BE2C (cell line): ENCODE results near the gene MAP2K3.

Source experiments
- DNase-seq: peaks from one replicate; pipeline ENCODE4 v3.0.0-alpha.2; 2020
- H3K27me3 ChIP-seq: fragments of 250-450 bp; sonication (Bioruptor Pico); 2 replicates; pipeline ENCODE4 v1.5.1; 2020; ENCODE audit warnings: mild to moderate bottlenecking
- H3K36me3 ChIP-seq: fragments of 250-450 bp; sonication (Bioruptor Pico); 2 replicates; pipeline ENCODE4 v1.5.1; 2020; ENCODE audit warnings: mild to moderate bottlenecking
- H3K4me1 ChIP-seq: fragments of 250-450 bp; sonication (Bioruptor Pico); 2 replicates; pipeline ENCODE4 v1.5.1; 2020
- H3K4me3 ChIP-seq: 2 replicates; pipeline ENCODE4 v1.5.1; 2011; ENCODE audit warnings: low read depth, low read length
- H3K9me3 ChIP-seq: fragments of 250-450 bp; sonication (Bioruptor Pico); 2 replicates; pipeline ENCODE4 v1.5.1; 2020
- TF ChIP-seq, protein P1 (sequence below): IDR thresholded peaks from 2 replicates; pipeline ENCODE4 v1.5.1; 2012; ENCODE audit warnings: mild to moderate bottlenecking, low read depth, low read length

Gene MAP2K3

DNA sequence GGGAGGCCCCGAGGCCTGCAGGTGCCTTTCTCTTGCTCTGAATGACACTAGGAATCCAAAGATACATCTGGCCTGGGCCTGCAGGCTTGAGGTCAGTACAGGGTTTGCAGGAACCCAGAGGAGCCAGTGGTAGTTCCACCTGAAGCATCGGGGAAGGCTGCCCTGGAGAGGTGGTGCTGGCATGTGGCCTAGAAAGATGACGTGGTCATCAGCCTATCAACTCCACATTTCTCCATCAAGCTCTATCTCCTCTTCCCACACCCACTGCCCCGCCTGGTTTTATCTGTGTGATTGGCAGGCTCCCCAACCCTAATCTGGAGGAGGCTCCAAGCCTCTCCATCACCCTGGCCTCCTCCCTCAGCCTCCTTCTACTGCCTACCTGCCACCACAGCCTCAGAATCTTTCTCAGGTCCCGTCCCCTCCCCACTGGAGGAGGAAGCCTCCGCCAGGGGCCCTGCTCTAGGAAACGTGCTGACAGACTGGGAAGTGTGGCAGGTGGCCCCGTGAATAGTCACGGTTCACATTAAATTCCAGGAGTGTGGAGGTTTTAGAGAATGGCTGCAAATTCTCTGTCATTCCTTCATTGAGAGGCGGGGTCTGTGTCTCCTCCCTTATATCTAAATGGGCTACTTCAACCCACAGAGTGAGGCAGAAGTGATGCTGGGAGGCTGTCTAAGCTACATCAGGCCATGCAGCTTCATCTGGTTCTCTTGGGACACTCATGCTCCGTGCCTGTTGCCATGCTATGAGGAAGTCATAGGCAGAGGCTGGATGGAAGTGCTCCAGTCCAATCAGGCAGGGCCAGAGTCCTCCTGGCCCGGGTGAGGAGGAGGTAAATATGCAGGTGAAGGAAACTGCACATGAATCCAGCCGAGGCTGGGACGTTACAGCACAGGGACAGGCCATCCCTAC is 11.4 kb upstream of the MAP2K3 start:
- no peaks in the 10 kb centered on the region for H3K27me3 ChIP-seq
- no peak for DNase-seq
- no peaks in the 10 kb centered on the region for H3K9me3 ChIP-seq
- no peaks in the 10 kb centered on the region for H3K4me1 ChIP-seq
- TF ChIP-seq, protein P1, sequence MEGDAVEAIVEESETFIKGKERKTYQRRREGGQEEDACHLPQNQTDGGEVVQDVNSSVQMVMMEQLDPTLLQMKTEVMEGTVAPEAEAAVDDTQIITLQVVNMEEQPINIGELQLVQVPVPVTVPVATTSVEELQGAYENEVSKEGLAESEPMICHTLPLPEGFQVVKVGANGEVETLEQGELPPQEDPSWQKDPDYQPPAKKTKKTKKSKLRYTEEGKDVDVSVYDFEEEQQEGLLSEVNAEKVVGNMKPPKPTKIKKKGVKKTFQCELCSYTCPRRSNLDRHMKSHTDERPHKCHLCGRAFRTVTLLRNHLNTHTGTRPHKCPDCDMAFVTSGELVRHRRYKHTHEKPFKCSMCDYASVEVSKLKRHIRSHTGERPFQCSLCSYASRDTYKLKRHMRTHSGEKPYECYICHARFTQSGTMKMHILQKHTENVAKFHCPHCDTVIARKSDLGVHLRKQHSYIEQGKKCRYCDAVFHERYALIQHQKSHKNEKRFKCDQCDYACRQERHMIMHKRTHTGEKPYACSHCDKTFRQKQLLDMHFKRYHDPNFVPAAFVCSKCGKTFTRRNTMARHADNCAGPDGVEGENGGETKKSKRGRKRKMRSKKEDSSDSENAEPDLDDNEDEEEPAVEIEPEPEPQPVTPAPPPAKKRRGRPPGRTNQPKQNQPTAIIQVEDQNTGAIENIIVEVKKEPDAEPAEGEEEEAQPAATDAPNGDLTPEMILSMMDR, result no peak
- no peak overlapping the region for H3K4me3 ChIP-seq
- H3K36me3 ChIP-seq, result no peaks in the 10 kb centered on the region

DNA sequence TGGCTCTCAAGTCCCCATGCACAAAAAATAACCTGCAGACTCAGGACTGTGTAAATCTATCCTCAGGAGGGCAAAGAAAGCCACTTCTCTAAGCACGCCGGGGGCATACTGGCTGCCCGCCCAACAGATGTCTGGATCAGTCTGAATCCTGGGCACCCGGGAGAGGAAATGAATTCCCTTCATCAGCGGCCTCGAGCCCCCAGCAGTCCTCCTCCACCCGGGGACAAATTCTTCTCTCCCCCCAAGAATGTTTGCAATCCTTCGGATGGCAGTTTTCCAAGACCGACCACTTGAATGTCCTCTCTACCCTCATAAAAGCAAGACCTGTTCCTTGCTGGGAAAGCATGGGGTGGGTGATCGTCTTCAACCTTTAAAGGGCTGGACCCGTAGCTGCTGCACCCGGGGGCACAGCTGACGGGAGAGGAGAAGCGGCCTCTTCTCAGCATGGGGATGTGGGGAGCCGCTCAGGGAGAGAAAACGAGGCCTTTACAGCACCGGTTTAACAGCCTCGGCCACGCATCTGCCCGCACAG is 9.4 kb upstream of the MAP2K3 start:
- no peaks in the 10 kb centered on the region for H3K36me3 ChIP-seq

DNA sequence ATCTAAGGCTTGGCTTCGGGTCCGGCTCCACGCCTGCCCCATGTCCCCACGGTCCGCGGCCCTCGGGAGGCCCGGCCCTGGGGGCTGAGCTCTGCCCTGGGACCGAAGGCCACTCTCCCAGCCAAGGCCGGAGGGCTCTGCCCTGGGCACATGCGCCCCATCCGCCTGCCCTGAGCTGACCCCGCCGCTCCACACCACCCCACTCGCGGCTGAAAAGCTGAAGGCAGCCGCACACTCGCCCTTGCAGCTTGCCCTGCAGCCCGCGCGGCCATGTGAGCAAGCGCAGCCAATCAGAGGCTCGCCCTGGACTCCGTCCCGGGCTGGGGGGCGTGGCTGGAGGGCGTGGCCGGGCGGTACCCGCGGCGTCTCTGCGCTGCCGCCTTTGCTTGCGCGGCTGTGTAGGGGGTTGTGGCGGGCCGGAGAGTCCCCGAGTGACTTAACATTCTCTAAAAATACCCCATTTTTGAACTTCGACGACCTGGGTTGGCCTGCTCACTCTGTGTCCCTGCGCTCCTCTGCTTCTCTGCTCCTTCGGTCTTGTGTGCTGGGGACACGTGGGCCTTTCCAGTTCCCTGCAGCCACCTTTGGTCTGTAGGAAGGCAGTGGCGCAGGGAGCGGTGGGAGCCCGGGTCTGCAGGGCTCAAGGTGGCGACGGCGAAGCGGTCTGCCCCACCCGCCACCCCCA is 8.8 kb upstream of the MAP2K3 start:
- no peaks in the 10 kb centered on the region for H3K36me3 ChIP-seq
- peak overlapping the region; percentile 60 for H3K4me3 ChIP-seq
- no peaks in the 10 kb centered on the region for H3K4me1 ChIP-seq
- no peaks in the 10 kb centered on the region for H3K27me3 ChIP-seq
- H3K9me3 ChIP-seq, result no peaks in the 10 kb centered on the region
- TF ChIP-seq, protein P1, result no peak
- DNase-seq, result peak; percentile 90

More for the DNA sequence above, 9.4 kb upstream of the MAP2K3 start:
- H3K4me3 ChIP-seq, result peak overlapping the region; percentile 60
- H3K9me3 ChIP-seq, result no peaks in the 10 kb centered on the region
- peak; percentile 37 for DNase-seq
- no peaks in the 10 kb centered on the region for H3K4me1 ChIP-seq
- TF ChIP-seq, protein P1, result no peak
- no peaks in the 10 kb centered on the region for H3K27me3 ChIP-seq

DNA sequence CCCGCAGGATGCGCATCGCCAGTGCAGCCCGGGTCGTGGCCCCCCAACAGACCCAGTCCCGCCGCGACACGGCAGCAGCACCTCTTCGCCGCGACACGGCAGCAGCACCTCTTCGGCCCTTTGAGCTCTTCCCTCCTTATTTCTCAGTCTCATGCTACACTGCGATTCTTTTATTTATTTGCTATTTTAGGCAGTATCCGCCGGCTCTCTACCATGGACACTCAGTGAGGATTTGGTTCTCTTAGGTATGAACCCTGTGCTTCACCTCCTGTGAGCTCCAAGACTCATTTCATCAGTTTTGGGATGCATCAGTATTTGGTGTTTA is 8.3 kb upstream of the MAP2K3 start:
- peak overlapping the region; percentile 60; the same call in 1 of the 2 replicates for H3K4me3 ChIP-seq
- H3K4me1 ChIP-seq, result no peaks in the 10 kb centered on the region
- H3K36me3 ChIP-seq, result no peaks in the 10 kb centered on the region
- no peaks in the 10 kb centered on the region for H3K9me3 ChIP-seq
- H3K27me3 ChIP-seq, result no peaks in the 10 kb centered on the region
- DNase-seq, result no peak
- TF ChIP-seq, protein P1, result no peak

DNA sequence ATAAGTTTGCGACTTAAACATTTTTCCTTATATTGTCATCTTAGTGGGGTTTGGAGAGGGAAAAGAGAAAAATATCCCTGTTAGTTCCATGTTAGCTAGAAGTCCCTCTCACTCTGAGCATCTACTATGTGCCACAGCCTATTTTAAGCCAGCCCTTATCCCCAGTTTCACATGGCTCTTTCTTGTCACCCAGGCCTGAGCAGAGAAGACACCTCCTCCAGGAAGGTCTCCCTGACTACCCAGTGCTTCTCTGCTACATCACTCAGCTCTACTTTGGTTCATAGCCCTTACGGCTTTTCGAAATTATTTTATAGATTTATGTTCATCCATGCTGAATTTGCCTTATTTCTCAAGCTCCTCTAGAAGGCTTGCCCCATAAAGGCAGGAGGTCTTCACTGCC is 7.2 kb upstream of the MAP2K3 start:
- no peaks in the 10 kb centered on the region for H3K9me3 ChIP-seq
- H3K27me3 ChIP-seq, result no peaks in the 10 kb centered on the region
- TF ChIP-seq, protein P1, result no peak
- H3K36me3 ChIP-seq, result no peaks in the 10 kb centered on the region
- no peak overlapping the region for H3K4me3 ChIP-seq
- no peaks in the 10 kb centered on the region for H3K4me1 ChIP-seq
- DNase-seq, result no peak
